ENCODE results near the gene TNXB.
"Not testable (repeated sequence)": the region's sequence is repeated elsewhere in the genome, so short reads cannot be mapped to it uniquely, and the experiment has no call there.

DNA sequence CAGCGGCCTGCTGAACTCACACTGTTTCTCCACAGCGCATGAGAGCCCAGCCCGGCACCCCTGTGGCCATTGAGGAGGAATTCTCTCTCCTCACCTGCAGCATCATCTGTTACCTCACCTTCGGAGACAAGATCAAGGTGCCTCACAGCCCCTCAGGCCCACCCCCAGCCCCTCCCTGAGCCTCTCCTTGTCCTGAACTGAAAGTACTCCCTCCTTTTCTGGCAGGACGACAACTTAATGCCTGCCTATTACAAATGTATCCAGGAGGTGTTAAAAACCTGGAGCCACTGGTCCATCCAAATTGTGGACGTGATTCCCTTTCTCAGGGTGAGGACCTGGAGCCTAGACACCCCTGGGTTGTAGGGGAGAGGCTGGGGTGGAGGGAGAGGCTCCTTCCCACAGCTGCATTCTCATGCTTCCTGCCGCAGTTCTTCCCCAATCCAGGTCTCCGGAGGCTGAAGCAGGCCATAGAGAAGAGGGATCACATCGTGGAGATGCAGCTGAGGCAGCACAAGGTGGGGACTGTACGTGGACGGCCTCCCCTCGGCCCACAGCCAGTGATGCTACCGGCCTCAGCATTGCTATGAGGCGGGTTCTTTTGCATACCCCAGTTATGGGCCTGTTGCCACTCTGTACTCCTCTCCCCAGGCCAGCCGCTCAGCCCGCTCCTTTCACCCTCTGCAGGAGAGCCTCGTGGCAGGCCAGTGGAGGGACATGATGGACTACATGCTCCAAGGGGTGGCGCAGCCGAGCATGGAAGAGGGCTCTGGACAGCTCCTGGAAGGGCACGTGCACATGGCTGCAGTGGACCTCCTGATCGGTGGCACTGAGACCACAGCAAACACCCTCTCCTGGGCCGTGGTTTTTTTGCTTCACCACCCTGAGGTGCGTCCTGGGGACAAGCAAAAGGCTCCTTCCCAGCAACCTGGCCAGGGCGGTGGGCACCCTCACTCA is 69.5 kb downstream of the TNXB start:
- TF ChIP-seq, protein P1, sequence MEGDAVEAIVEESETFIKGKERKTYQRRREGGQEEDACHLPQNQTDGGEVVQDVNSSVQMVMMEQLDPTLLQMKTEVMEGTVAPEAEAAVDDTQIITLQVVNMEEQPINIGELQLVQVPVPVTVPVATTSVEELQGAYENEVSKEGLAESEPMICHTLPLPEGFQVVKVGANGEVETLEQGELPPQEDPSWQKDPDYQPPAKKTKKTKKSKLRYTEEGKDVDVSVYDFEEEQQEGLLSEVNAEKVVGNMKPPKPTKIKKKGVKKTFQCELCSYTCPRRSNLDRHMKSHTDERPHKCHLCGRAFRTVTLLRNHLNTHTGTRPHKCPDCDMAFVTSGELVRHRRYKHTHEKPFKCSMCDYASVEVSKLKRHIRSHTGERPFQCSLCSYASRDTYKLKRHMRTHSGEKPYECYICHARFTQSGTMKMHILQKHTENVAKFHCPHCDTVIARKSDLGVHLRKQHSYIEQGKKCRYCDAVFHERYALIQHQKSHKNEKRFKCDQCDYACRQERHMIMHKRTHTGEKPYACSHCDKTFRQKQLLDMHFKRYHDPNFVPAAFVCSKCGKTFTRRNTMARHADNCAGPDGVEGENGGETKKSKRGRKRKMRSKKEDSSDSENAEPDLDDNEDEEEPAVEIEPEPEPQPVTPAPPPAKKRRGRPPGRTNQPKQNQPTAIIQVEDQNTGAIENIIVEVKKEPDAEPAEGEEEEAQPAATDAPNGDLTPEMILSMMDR (conservative IDR thresholded peaks at IDR 0.05 in 1 of 2, IDR thresholded peaks at IDR 0.05 in 1 of 2; ENCODE audit: low read depth in 1 of 2, low read length in 2 of 2): not testable (repeated sequence)
- not testable (repeated sequence) for TF ChIP-seq EZH2 (IDR thresholded peaks at IDR 0.05; ENCODE audit: low read length, missing control alignments)
